RPMI8226 (cell line): ENCODE measurements around the gene PLIN1.

Experiments
- DNase-seq: peaks from one replicate; pipeline ENCODE4 v3.0.0-alpha.2; 2015

PLIN1 gene

DNA sequence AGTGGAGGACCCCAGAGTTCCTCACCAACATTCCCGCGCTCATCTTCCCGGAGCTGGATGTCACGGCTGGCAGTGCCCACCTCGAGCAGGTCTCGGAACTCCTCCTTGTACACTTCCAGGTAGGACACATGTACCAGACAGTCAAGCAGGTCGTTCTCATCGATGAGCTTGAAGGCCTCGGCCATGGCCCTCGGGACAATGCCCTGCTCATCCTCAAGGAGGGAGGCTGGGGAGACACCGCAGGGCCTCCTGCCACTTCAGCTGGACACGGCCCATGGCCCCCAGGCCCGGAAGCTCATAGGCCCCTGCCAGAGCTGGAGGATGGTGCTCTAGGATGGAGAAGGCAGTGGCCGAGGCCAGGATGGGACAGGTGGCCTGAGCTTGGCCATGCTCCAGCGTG lies 29.5 kb downstream of the PLIN1 start:
- DNase-seq: no peak

DNA sequence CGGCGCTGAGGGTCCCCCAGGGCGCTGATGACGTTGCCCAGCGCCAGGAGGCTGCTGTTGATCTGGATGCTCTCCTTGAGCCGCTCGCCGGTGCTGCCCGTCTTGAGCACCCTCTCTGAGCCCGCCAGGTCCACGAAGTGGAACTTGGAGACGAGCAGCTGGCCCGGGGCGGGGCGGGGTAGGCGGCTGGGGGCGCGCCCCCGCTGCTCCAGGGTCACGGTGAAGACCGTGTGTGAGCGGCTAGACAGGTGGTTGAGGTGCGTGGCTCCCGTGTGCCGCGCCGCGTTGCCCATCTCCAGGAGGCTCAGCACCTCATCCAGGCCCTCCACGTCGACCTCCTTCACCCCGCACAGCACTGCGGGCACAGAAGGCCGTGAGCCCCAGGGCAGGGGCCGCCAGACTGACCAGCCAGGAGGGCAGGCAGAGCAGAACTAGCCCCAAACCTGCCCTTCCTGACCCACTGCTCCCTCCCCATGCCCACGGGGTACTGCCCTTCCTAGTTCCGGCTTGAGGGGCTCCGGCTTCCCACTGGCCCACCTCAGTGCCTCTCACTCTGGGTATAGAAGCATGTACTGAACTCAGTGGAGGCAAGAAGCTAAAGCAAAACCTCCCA lies 30.0 kb downstream of the PLIN1 start:
- no peak for DNase-seq

DNA sequence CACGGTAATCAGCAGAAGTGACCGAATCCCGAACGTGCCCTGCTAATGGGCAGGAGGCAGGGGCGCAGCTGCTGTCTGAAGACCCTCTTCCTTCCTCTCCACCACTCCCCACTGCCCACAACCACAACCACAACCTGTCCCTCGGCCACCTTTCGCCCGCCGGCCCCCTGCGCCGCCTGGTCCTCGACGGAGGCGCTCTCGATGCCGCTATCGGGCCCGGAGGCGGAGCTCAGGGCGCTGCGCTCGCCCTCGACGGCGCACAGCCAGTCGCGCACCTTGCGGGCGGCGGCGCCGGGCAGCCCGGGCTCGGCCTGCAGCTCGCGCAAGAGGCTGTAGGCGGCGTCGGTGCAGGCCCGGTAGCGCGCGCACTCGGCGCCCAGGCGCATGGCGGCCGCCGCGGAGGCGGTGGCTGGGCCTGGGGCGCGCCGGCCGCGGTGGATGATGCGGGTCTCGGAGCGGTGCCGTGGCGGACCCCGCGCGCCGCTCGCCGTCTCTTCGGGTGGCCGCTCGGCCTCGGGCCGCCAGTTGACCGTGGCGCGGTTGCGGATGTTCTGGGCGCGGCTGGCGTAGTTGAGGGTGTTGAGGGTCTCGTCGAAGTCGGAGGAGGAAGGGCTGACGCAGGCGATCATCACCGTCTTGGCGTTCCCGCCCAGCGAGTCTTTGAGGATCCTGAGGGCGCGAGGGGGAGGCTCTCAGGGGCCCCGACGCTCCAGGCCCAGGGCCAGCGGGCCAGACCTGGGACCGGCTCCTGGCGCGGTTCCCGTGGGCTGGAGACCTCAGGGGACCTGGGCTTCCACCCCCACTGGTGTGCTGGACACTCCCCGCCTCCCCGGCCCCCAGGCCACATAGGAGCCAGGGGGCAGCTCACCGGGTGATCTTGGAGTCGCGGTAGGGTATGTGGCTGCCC lies 30.8 kb downstream of the PLIN1 start:
- DNase-seq: no peak

DNA sequence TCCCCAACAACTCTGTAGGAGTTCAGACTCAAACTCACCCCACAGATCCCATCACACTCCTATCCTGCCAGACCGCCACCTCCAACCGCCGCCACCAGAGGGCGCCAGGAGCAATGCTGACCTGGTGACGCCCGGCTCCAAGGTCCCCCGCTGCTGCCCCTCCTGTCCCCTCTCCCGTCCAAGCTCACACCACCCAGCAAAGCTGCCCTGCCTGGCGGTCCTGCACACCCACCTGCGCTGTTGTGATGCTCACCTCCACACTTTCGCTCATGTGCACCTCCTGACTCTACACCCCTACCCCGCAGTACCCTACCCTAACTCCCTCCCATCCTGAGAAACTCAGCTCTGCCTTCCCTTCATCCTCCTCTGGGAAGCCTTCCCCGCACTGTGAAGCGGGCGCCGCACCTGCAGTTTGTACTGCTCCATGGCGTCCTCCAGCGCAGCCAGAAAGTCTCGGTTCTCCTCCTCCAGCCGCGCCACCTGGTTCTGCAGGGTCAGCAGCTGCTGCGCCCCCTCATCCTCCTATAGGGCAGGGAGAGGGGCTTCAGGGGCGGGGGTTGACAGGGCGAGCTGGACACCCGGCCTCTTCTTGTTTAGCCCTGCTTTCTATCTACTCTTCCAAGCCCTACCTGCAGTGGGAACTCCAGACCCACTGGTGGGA lies 31.8 kb downstream of the PLIN1 start:
- DNase-seq: peak; percentile 79

DNA sequence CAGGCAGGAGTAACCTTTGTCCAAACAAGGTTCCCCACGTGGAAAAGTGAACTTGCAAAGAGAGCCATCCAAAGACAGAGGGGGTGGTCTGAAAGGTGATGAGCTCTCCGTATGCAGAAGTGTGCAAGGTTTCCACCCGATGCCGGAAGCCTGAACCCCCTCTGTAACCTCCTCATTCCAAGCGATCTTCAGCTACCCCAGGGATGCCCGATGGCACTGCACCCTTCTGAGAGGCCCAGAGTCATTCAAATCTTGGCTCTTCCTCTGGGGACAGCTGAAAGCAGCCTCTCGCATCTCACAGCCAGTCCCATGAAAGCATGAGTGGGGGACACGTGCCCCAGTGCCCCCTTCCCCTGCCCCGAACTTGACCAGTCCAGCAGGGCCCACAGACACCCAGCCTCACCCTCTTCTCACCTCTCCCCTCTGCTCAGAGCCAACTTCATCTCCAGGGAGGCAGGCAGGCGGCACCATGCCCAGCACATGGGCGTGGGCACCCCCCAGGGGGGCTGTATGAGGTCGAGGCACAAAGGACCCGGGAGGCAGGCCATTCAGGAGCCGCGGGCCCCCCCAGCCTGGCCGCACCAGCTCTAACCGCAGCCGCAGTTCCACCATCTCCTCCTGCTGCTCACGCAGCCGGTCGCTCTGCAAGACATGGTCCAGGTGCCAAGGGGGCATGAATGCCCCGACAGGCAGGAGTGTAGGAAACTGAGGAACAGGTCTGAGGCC lies 32.6 kb downstream of the PLIN1 start:
- DNase-seq: no peak

DNA sequence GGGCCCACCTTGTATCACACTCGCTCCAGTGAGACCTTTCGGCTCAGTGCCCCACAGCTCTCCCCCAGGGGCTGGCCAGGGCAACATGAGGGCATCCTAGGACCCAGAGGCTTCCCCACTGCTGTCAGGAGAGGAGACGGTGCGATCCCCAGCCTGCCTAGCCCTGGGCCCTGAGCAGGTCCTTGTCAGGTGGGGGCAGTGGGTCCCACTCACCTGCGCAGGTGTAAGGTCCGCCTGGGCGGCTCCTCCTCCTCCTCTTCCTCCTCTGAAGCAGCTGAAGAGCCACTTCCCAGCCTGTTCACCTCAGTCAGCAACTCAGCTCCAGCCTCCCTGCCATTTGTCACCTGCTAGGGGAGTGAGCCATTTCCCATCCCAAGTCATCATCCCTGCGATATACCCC lies 33.5 kb downstream of the PLIN1 start:
- no peak for DNase-seq

DNA sequence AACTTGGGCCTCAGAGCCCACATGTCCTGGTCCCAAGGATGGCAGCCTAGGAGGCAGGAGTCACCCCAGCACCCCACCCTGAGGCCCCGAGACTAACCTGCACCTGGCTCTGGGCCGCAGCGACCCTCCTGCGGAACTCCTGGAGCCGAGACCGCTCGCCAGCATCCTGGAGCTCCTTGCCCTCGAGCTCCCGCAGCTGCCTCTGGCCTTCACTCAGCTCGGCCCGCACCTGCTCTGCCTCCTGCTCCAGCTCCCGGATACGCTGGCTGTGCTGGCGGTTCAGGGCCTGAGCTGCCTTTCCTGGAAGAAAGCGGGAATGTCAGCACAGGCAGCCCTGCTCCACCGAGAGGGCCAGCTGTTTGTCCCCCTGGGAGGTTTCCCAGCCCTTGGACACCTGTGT lies 37.1 kb downstream of the PLIN1 start:
- no peak for DNase-seq

DNA sequence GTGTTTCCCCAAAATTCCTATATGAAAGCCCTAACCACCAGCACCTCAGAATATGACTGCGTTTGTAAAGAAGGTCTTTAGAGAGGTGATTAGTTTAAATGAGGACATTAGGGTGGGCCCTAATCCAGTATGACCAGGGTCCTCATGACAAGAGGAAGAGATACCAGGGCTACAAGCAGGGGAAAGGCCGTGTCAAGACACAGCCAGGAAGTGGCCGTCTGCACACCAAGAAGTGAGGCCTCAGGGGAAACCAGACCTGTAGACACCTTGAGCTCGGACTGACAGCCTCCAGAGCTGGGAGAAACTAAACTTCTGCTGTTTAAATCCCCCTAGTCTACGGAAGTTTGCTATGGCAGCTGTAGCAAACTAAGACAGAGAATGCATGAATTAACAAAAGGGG lies 38.1 kb downstream of the PLIN1 start:
- no peak for DNase-seq

DNA sequence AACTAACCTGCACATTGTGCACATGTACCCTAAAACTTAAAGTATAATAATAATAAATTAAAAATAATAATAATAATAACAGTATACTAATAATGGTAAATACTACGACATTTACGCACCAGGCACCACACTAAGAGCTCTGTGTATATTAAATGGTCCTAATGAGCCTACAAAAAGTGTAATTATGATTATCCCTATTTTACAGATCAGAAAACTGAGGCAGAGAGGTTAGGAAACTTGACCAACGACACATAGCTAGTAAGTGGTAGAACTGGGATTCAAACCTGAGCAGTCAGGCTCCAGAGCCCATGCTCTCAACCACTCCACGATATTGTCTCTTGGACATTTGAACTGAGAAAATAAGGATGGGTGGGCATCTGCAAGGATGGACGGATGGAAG lies 38.9 kb downstream of the PLIN1 start:
- DNase-seq: no peak

DNA sequence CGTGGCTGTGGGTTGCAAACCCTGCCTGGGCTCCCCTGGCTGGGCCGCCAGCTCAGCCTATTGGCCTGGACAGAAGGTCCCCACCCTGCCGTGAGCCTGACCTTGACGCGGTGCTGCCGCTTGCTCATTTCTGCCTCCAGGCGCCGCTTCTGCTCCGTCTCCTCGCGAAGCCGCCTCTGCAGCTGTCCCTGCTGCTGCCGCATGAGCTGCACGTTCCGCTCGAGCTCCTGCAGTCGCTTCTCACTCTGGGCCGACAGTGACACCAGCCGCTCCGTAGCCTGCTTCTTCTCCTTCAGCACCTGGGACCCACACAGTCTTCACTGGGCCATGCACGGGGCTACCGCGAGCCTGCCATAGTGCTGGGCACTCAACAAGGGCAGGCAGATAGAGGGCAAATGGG lies 45.6 kb downstream of the PLIN1 start:
- no peak for DNase-seq

DNA sequence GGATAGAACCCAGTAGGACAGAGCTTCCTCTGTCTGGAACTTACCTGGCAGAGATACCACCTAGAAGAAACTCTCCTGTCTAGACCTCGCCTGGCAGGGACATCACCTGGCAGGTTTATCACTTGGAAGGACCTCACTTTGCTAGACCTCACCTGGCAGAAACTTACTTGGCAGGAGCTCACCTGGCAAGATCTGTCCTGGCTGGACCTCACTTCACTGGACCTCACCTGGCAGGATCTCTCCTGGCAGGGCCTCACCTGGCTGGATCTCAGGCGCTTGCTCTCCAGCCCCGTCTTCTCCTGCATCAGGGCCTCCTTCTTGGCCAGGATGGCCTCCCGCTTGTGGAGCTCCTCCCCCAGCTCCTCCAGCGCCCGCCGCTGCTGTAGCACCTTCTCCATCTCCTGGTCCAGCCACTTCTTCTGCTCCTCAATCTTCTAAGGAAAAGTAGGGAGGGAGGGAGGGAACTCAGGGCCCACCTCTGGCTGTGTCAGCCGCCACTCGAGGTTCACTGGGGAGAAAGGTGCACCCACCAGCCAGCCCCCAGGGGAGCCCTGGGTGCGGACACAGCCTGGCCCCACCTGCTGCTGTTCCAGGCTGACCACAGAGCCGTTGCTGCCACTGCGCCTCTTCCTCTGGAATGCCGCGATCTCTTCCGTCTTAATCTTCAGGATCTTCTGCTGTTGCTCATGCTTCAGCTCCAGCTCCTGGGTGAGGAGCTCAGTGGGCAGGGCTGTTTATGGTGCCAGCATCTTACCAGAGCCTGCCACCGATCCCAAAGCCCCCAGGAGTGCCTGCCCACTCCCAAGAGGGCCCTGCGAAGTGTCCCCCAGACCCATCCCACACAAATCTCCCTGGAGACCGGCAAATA lies 46.4 kb downstream of the PLIN1 start:
- DNase-seq: no peak

DNA sequence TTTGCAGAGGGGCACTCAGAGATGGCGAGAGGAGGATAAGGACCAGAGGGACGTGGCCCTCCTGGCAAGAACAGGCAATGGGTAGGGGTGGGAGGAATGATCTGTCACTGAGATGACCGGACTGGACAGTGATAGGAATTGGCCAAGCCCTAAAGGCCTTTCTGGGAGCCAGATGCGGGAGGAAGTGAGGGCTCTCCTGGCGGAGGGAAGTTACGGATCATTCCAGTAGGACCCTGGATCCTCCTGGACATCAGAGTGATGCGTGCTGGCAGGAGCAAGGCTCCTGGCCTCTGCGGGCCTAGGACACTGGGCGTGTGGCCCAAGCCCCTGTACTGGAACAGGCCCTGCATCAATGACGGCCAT lies 47.3 kb downstream of the PLIN1 start:
- DNase-seq: no peak

DNA sequence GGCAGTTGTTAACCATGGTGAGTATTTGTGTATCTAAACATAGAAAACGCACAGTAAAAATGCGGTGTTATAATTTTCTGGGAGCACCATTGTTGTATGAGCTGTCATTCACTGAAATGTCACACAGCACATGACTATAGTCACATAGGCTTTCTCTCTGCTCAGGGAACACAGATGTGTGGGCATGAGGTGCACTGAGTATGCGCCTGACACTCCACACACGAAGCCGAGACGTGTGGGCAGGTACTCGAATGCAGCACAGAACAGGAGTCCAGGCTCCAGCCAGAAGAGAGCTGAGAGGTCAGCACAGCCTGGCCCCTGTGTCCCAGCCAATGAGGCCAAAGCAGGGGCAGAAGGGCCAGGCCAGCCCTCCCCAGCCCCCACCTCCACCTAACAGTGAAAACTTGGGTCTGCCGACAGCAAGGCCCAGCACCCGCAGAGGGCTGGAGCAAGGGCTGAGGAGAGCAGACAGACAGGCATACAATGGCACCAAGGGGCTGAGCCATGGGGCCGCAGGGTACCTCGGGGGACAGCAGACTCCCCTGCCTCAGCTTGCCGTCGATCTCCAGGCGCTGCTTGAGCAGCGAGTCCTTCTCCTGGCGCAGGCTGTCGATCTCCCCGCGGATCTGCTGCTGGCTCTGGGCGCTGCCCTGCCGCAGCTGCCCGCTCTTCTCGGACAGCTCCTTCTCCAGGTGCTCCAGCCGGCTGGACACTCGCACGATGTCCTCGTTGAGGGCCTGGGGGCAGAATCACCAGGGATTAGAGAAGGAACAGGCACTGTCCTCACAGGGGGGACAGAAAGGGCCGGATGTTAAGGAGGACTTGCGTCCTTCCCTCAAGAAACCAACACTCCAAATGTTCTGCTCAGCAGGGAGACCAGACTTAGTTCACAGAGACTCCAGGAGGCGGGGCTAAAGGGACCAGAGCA lies 47.9 kb downstream of the PLIN1 start:
- DNase-seq: no peak

DNA sequence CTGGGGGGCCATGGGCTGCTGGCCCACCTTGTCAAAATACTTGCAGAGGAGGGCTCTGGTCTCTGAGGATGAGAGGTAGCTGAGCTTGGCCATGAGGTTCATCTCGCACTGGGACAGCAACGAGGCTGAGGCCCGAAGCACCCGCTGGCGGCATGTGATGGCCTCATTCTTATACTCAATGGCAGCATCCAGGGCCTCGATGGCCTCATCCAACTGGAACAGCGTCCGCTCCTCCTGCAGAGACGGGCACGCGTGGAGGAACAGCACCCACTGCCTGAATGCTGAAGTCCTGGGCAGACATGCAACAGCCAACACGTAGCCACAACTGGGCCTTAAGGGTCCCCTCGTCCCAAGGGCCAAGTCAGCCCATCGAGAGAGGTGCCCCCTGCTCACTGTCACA lies 48.9 kb downstream of the PLIN1 start:
- no peak for DNase-seq

DNA sequence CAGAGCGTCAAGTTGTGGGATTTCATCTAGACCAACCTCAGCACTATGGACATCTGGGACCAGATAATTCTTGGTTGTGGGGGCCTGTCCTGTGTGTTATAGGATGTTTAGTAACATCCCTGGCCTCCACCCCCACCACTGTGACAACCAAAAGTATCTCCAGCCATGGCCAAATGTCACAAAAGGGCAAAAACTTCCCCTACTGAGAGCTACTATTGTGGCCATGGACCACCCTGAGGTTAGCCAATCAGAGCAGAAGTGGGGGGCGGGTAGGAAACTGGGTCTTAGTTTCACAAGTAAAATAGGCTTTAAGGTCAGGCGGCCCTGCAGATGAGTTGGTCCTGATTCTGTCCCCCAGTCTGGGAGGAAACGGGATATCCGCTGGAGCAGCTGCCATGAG lies 49.3 kb downstream of the PLIN1 start:
- no peak for DNase-seq

DNA sequence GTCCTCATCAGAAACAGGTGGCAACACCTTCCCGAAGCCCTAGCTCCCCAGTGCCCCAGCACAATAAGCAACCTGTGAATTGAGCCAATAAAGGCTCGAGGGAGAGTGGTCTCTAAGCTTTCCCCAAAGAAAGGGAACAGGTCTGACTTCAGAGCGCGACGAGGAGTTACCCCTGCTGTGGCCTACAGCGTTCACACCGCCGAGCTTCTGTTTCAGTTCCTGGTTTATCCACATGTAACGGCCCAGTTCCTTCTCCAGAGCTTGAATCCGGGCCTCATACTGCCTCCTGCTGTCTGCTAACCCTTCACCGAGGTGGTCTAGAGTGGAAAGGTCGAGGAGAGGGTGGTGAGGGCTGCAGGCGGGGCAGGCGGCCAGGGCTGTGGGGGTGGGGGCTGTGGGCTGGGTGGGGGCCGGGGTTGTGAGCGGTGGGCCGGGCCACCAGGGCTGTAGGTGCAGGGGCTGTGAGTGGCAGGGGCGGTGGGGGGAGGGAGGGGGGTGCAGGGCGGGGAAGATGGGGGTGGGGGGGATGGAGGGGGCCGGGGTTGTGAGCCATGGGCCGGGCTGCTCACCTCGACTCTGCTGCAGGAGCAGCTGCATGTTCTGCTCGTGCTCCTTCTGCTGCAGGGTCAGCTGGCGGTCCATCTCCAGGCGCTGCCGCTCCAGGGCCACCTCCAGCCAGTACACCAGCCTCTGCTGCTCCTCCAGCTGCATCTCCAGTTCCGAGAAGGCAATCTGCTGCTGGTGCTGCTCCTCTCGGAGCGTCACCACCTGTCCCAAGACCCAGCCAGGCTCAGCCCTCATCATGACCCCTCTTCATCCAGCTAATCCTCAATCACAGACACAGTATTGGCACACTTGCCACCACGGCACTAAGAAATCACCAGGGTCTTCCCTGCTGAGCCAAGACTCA lies 50.1 kb downstream of the PLIN1 start:
- DNase-seq: no peak

DNA sequence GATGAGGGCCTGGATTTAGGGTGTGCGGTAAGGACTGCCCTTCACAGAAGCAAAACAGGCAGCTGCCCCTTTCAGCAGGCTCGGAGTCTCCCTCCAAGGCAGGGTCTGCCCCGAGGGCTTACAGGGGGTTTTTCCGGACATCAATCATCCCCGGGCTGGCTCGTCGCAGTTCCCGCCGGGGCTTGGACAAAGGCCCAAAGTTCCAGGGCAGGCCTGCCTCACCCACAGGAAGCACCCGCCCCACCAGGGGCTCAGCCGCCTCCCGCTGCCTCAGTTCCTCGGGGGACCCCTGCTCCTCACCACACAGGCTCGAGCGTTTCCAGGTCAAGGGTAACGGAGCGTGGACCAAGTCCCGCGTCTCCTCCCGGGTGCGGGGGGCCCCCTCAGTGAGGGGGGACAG lies 50.9 kb downstream of the PLIN1 start:
- no peak for DNase-seq

DNA sequence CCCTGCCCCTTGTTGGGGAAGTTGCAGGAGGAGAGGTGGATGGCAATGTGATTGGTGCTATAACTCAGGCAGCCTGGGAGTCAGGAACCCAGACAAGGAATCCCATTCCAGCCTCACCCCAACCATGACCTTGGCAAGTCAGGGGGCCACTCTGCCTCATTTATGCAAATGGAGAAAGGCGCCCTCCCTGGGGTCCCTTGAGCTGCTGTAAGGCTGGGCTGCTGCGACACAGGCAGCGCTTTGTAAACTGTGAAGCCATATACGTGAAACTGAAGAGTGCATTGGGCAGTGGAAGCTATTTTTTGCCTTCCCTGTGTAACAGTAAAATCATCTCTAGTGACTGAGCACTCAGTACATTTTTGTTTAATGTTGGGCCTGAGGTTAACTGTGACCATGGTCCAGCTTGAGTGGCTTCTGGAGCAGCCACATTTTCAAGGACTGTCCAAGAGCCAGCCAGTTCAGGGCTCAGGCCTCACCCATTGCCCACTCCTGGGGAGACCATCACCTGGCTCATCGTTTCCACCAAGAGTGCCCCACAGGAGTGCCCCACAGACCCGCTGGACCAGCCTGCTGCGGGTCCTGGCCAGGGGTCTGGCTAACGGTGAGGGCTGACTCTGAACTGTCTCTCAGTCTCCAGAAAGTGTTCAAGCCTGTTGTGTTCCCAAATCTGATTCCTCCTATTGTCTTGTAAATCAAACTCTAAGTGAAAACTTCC lies 51.8 kb downstream of the PLIN1 start:
- DNase-seq: no peak

DNA sequence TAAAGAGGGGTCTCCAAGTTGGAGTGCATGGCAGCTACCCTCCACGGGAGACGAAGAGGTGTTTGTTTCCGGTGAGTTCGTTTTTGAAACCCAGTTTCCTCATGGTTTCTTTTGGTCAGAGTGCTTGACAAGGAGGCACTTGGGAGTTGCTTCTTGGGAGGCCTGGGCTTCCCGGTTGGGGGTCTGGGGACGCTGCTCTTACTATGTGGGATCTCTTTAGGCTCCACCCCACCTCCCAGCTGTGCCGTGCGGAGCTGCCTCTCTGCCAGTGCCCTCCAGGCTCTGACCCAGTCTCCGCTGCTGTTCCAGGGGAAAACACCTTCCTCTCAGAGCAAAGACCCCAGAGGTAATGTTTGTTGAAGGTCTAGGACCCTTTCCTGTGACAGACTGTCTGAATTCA lies 53.5 kb downstream of the PLIN1 start:
- DNase-seq: no peak

DNA sequence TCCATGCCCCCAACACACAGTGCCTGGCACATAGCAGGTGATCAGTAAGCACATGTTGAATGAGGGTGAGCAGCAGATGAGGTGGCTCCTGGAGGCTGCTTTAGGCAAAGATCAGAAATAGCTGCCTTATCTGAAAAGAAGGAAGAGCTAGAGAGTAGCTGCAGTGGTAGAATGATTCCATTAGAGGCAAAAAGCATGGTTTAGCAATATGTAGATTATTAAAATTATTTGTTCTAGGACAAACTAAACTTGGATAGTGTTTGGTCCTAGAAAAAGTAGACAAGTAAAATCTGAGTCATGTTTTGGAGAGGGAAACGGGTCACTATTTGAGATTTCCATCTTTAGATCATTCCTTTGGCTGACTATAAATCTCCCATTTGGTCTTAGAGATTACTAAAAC lies 56.0 kb downstream of the PLIN1 start:
- no peak for DNase-seq
